LHCN-M2 (cell line): Measurements from ENCODE around the gene BCKDHB. TPM values are rescaled to one million over a fixed set of nuclear protein-coding genes. Genes with fewer than 3 reads are reported as not detected.
A peak's percentile ranks its signal among the peaks of the same experiment; 100 is the strongest.

Experiments used
- DNase-seq: peaks from one replicate; pipeline ENCODE4 v3.0.0-alpha.2; 2012; ENCODE audit warnings: low read depth
- total RNA-seq: library from RNA; depleted of rRNA; stranded (reverse); fragments of >200 nt; gene quantifications from 2 replicates; pipeline ENCODE4 v1.2.3, GENCODE V29; 2014

Gene BCKDHB
- total RNA-seq, 1 experiment from 2014 or later = 33.6 TPM

- DNase-seq = no peak
Observed at GRCh38 chr6:80148220-80148619, 41.7 kb downstream of the BCKDHB start.

- DNase-seq = no peak
Observed at GRCh38 chr6:80151635-80152034, 45.2 kb downstream of the BCKDHB start.

GRCh38 chr6:80154160-80154559 lies 47.7 kb downstream of the BCKDHB start:
- DNase-seq = no peak

GRCh38 chr6:80156221-80156620 lies 49.8 kb downstream of the BCKDHB start:
- no peak for DNase-seq

- no peak for DNase-seq
Observed at GRCh38 chr6:80158478-80158989, 52.1 kb downstream of the BCKDHB start.

GRCh38 chr6:80161434-80161833 lies 55.0 kb downstream of the BCKDHB start:
- no peak for DNase-seq

- peak; percentile 92 for DNase-seq
Observed at GRCh38 chr6:80163754-80164187, 57.3 kb downstream of the BCKDHB start.

GRCh38 chr6:80165143-80165542 lies 58.7 kb downstream of the BCKDHB start:
- peak; percentile 96 for DNase-seq

GRCh38 chr6:80165819-80166218 lies 59.3 kb downstream of the BCKDHB start:
- DNase-seq = peak; percentile 72

- DNase-seq = no peak
Observed at GRCh38 chr6:80170433-80170832, 64.0 kb downstream of the BCKDHB start.

- no peak for DNase-seq
Observed at GRCh38 chr6:80173411-80173810, 66.9 kb downstream of the BCKDHB start.

- DNase-seq = peak; percentile 94
Observed at GRCh38 chr6:80174900-80175572, 68.6 kb downstream of the BCKDHB start.

- DNase-seq = no peak
Observed at GRCh38 chr6:80179695-80180094, 73.2 kb downstream of the BCKDHB start.

GRCh38 chr6:80181352-80182081 lies 75.0 kb downstream of the BCKDHB start:
- DNase-seq = no peak

GRCh38 chr6:80182308-80182707 lies 75.8 kb downstream of the BCKDHB start:
- peak; percentile 54 for DNase-seq

- peak; percentile 66 for DNase-seq
Observed at GRCh38 chr6:80183019-80183795, 76.7 kb downstream of the BCKDHB start.

GRCh38 chr6:80185492-80185891 lies 79.0 kb downstream of the BCKDHB start:
- no peak for DNase-seq

GRCh38 chr6:80186082-80186481 lies 79.6 kb downstream of the BCKDHB start:
- DNase-seq = no peak

- DNase-seq = no peak
Observed at GRCh38 chr6:80196906-80197305, 90.4 kb downstream of the BCKDHB start.

- peak; percentile 79 for DNase-seq
Observed at GRCh38 chr6:80197474-80197873, 91.0 kb downstream of the BCKDHB start.

- no peak for DNase-seq
Observed at GRCh38 chr6:80197986-80198385, 91.5 kb downstream of the BCKDHB start.

- DNase-seq = no peak
Observed at GRCh38 chr6:80203283-80203682, 96.8 kb downstream of the BCKDHB start.
